ENCODE data around the gene RHOA.

GRCh38 chr3:49324768-49325167 lies 87.0 kb downstream of the RHOA start:
- TF ChIP-seq TCF12 (IDR thresholded peaks at IDR 0.05; ENCODE audit: low read depth), result no peak
- no peak for TF ChIP-seq YY1 (IDR thresholded peaks at IDR 0.05; ENCODE audit: low read depth)
- TF ChIP-seq EP300 (IDR thresholded peaks at IDR 0.05; ENCODE audit: borderline replicate concordance), result no peak
- no peak for TF ChIP-seq TAF1 (IDR thresholded peaks at IDR 0.05; ENCODE audit: low read depth)
- no peak for TF ChIP-seq NFIC (IDR thresholded peaks at IDR 0.05)
- no peak for TF ChIP-seq CEBPB (IDR thresholded peaks at IDR 0.05)
- TF ChIP-seq MAX (IDR thresholded peaks at IDR 0.05), result no peak
- TF ChIP-seq TEAD4 (IDR thresholded peaks at IDR 0.05), result no peak
- no peak for TF ChIP-seq REST (IDR thresholded peaks at IDR 0.05; ENCODE audit: low read depth)
